ENCODE measurements around the gene FOXK2. TPM values are rescaled to one million over a fixed set of nuclear protein-coding genes. Genes with fewer than 3 reads are reported as not detected.

The FOXK2 gene
- total and polyA plus RNA-seq, 2 of the 8 experiments (the other 6 are each of a cell fraction or from before 2014, with no cell fraction given), result 34.7 to 64.9 TPM

DNA sequence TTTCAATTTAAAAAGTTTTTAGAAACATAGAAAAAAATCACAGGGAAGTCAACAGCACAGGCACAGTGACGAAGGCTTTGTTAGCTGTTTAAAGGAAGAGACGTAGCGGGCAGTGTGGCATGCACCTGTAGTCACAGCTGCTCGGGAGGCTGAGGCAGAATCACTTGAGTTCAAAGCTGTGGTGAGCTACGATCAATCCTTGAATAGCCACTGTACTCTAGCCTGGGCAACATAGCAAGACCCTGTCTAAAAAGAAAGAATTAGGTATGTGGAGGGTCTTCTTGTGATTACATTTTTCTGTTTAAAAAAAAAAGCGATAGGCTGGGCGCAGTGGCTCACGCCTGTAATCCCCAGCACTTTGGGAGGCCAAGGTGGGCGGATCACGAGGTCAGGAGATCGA, 50.1 kb downstream of the FOXK2 start (continued):
- TF ChIP-seq, protein P1, sequence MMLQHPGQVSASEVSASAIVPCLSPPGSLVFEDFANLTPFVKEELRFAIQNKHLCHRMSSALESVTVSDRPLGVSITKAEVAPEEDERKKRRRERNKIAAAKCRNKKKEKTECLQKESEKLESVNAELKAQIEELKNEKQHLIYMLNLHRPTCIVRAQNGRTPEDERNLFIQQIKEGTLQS (IDR thresholded peaks at IDR 0.05; ENCODE audit: insufficient read depth, low read depth, low read length), result no peak
- TF ChIP-seq POU5F1 (IDR thresholded peaks at IDR 0.05; ENCODE audit: low read depth, low read length) (no peak), EGR1 (IDR thresholded peaks at IDR 0.05; ENCODE audit: borderline replicate concordance, low read depth, low read length) (no peak), TAF1 (IDR thresholded peaks at IDR 0.05; ENCODE audit: low read depth, low read length) (no peak)
